HepG2 (cell line): ENCODE measurements around the gene CPSF6. TPM values are rescaled to one million over a fixed set of nuclear protein-coding genes. Genes with fewer than 3 reads are reported as not detected.
A peak's percentile ranks its signal among the peaks of the same experiment; 100 is the strongest.

ENCODE experiments used
- ATAC-seq: fragments of 200-7000 bp; cut with Tn5 transposase; 3 replicates; pipeline ENCODE4 v1.9.1; 2020; ENCODE audit warnings: mild to moderate bottlenecking, moderate library complexity
- BruUV-seq: library from RNA; stranded (reverse); fragments of 400-500 nt; replicated peaks from 2 replicates; lab custom pipeline; 2021; lab: Mats Ljungman, UMichigan
- CTCF ChIA-PET: fragments of 300-600 bp; formaldehyde crosslinking; extraction: SDS; loops from one replicate; lab custom pipeline; 2021; ENCODE audit warnings: low total read pairs, inconsistent platforms, low intra/inter-chr PET ratio; lab: Yijun Ruan, JAX
- POLR2A ChIA-PET: fragments of 350-600 bp; sonication (Branson Sonifier 250); formaldehyde crosslinking; loops from one replicate; lab custom pipeline; 2020; ENCODE audit warnings: antibody characterized with exemption, inconsistent platforms; lab: Yijun Ruan, JAX
- DNase-seq: peaks from one replicate; pipeline ENCODE4 v3.0.0-alpha.2; 2015; ENCODE audit warnings: low spot score
- FAIRE-seq: peaks from 3 replicates; lab custom pipeline; 2011; peaks lifted over from hg19 to GRCh38; lab: Jason Lieb, UNC
- H2AFZ ChIP-seq: one replicate; pipeline ENCODE4 v1.6.1; 2011; ENCODE audit warnings: low read length, inconsistent platforms
- H3K27ac ChIP-seq: fragments of 300-600 bp; 3 replicates; pipeline ENCODE4 v1.8.0; 2011; ENCODE audit warnings: mixed run types, mild to moderate bottlenecking, mixed read lengths, low read length, inconsistent platforms; ENCODE audit not compliant: insufficient read depth; ENCODE audit errors: extremely low read length
- H3K27me3 ChIP-seq, 2 experiments: fragments of 200-600 bp in 1 of 2; 2 replicates in 1 of 2; 3 replicates in 1 of 2; pipeline versions ENCODE4 v1.6.0 to v1.8.0; 2011; ENCODE audit warnings: low read length in 2 of 2, mild to moderate bottlenecking in 2 of 2, moderate library complexity in 2 of 2, inconsistent platforms in 1 of 2; ENCODE audit not compliant: insufficient read depth in 2 of 2, control insufficient read depth in 1 of 2
- H3K36me3 ChIP-seq, 2 experiments: fragments of 200-600 bp in 1 of 2; replicated peaks in 1 of 2; 2 replicates in 1 of 2; 3 replicates in 1 of 2; pipeline versions ENCODE4 v1.5.1 to v1.8.0; 2011; ENCODE audit warnings: low read length in 2 of 2, inconsistent platforms in 1 of 2; ENCODE audit not compliant: insufficient read depth in 2 of 2, control insufficient read depth in 1 of 2
- H3K4me1 ChIP-seq: 2 replicates; pipeline ENCODE4 v1.5.1; 2012; ENCODE audit warnings: low read length, inconsistent platforms; ENCODE audit not compliant: insufficient read depth
- H3K4me2 ChIP-seq: 2 replicates; pipeline ENCODE4 v1.6.0; 2011; ENCODE audit warnings: low read depth, low read length, inconsistent platforms
- H3K4me3 ChIP-seq, 3 experiments: fragments of 200-600 bp in 1 of 3; sonication (generic), shearing (Covaris generic) in 1 of 3; replicated peaks in 1 of 3; 2 replicates each; pipeline ENCODE4 v1.5.1; 2011 to 2016; ENCODE audit warnings: low read length in 3 of 3, inconsistent platforms in 2 of 3, low read depth in 2 of 3, mild to moderate bottlenecking in 2 of 3, control low read depth in 1 of 3, mixed read lengths in 1 of 3; ENCODE audit not compliant: insufficient read depth in 1 of 3
- H3K79me2 ChIP-seq: one replicate; pipeline ENCODE4 v1.6.1; 2011; ENCODE audit warnings: low read length, inconsistent platforms; ENCODE audit not compliant: insufficient read depth
- H3K9ac ChIP-seq: 2 replicates; pipeline ENCODE4 v1.6.0; 2011; ENCODE audit warnings: mild to moderate bottlenecking, low read depth, low read length, inconsistent platforms; ENCODE audit not compliant: insufficient read depth
- H3K9me3 ChIP-seq: 2 replicates; pipeline ENCODE4 v1.5.1; 2012; ENCODE audit warnings: mild to moderate bottlenecking, low read length
- H4K20me1 ChIP-seq: 2 replicates; pipeline ENCODE4 v1.6.0; 2011; ENCODE audit warnings: inconsistent platforms, mild to moderate bottlenecking, low read length, moderate library complexity; ENCODE audit not compliant: insufficient read depth
- NR2F6 ChIP-seq, 2 experiments: IDR thresholded peaks; 2 replicates each; pipeline ENCODE4 v1.6.1; 2016; ENCODE audit warnings: antibody characterized with exemption in 1 of 2, mild to moderate bottlenecking in 1 of 2
- PAX8 ChIP-seq: sonication (generic); formaldehyde crosslinking; IDR thresholded peaks from 2 replicates; pipeline ENCODE4 v1.8.0; 2022; ENCODE audit warnings: mild to moderate bottlenecking, missing genetic modification reagents, borderline replicate concordance
- PHF20 ChIP-seq: sonication (generic); formaldehyde crosslinking; IDR thresholded peaks from 2 replicates; pipeline ENCODE4 v1.5.0; 2020; ENCODE audit warnings: mild to moderate bottlenecking, missing genetic modification reagents
- PHF5A ChIP-seq: IDR thresholded peaks from one replicate; pipeline ENCODE4 v1.6.1; 2018; ENCODE audit warnings: low read depth, missing genetic modification reagents; ENCODE audit not compliant: unreplicated experiment
- RBFOX2 ChIP-seq: fragments of 200-400 bp; formaldehyde crosslinking; IDR thresholded peaks from 2 replicates; pipeline ENCODE4 v1.6.1; 2017; ENCODE audit warnings: low read depth, mild to moderate bottlenecking, low read length
- SAFB2 ChIP-seq: sonication (generic); formaldehyde crosslinking; IDR thresholded peaks from 2 replicates; pipeline ENCODE4 v1.5.1; 2020; ENCODE audit warnings: missing genetic modification reagents, low read depth, mild to moderate bottlenecking, borderline replicate concordance
- ZNF558 ChIP-seq: sonication (generic); formaldehyde crosslinking; IDR thresholded peaks from 2 replicates; pipeline ENCODE4 v1.9.0; 2022; ENCODE audit warnings: mild to moderate bottlenecking, missing genetic modification reagents, borderline replicate concordance
- WGBS: methylation state at CpG from one replicate; pipeline ENCODE4 v1.1.6; 2017; ENCODE audit warnings: low lambda C conversion rate; 5-methylcytosine and 5-hydroxymethylcytosine counted together
- in situ Hi-C: cut with HindIII; loops from 2 replicates; pipeline ENCODE4 v1.10.0; 2017; ENCODE audit warnings: low pct_unique_long_range_greater_than_20kb; ENCODE audit not compliant: extremely low pct_ligation_motif_present
- intact Hi-C: fragments of 100-400 bp; cut with micrococcal nuclease; formaldehyde crosslinking; loops from one replicate; pipeline ENCODE4 v1.10.0; 2022; ENCODE audit not compliant: unreplicated experiment
- polyA plus RNA-seq, 8 experiments: library from polyadenylated mRNA; depleted of rRNA in 3 of 8; stranded (reverse) in 7 of 8; unstranded in 1 of 8; fragments of >200 nt; fragmentation: Illumina TruSeq in 4 of 8; extraction: Trizol in 4 of 8; gene quantifications; 2 replicates each; pipeline versions ENCODE4 v1.2.1 to v1.2.3, GENCODE V29; 2011 to 2016; ENCODE audit warnings: low read depth in 4 of 8, missing spikeins in 1 of 8, mixed read lengths in 1 of 8; ENCODE audit not compliant: insufficient read depth in 1 of 8
- total RNA-seq, 5 experiments: library from RNA; depleted of rRNA; stranded (reverse); fragments of >200 nt; fragmentation: Illumina TruSeq; extraction: Trizol; gene quantifications; 2 replicates each; pipeline ENCODE4 v1.2.3, GENCODE V29; 2016; ENCODE audit warnings: low read depth in 1 of 5

The CPSF6 gene
- total and polyA plus RNA-seq, 2 of the 13 experiments (the other 11 are each of a cell fraction or from before 2014, with no cell fraction given): 41.8 to 71.0 TPM

GRCh38 chr12:69243099-69244084 is 4.0 kb downstream of the CPSF6 start:
- CTCF ChIA-PET: no interaction called here
- BruUV-seq: no TSS peak
- no peak overlapping the region for H3K9ac ChIP-seq
- H2AFZ ChIP-seq: no peak overlapping the region
- peaks cover 3 to 5% of the 10 kb centered on the region in 2 experiments; a peak in 4 of 5 replicates for H3K36me3 ChIP-seq
- H3K27ac ChIP-seq: peak overlapping the region; percentile 4
- DNase-seq: no peak
- POLR2A ChIA-PET: no interaction called here
- TF ChIP-seq PHF5A (CRISPR knock-in tag) (no peak), NR2F6 (IDR thresholded peaks at IDR 0.05) (no peak), NR2F6 (CRISPR knock-in tag; IDR thresholded peaks at IDR 0.05) (no peak), PAX8 (CRISPR knock-in tag) (no peak), ZNF558 (CRISPR knock-in tag) (no peak), RBFOX2 (0 out of 2 replicates have a peak, but pooled peaks have one; percentile 15), SAFB2 (CRISPR knock-in tag) (no peak), PHF20 (no peak)
- FAIRE-seq: no peak
- peaks cover 64% of the 10 kb centered on the region for H3K4me1 ChIP-seq
- intact Hi-C loops (no loop called here), in situ Hi-C loops (no loop called here)
- no peaks in the 10 kb centered on the region for H3K27me3 ChIP-seq
- no peak overlapping the region for H3K4me3 ChIP-seq
- 0 out of 3 replicates have a peak, but pooled peaks have one; percentile 7 for ATAC-seq
- H3K9me3 ChIP-seq: no peaks in the 10 kb centered on the region
- H3K79me2 ChIP-seq: peaks cover 88% of the 10 kb centered on the region
- H3K4me2 ChIP-seq: peak overlapping the region; percentile 86
- WGBS: 87% methylated on average over 7 of the region's 7 CpGs
- peaks cover 74% of the 10 kb centered on the region for H4K20me1 ChIP-seq
